ENCODE measurements around the gene CCDC78. TPM values are rescaled to one million over a fixed set of nuclear protein-coding genes. Genes with fewer than 3 reads are reported as not detected.

The CCDC78 gene
- total and polyA plus RNA-seq, 2 donors (not counting 3 experiments of a cell fraction or from before 2014, with no cell fraction given): 0.50 to 1.3 TPM

GRCh38 chr16:685967-686366 lies 40.3 kb downstream of the CCDC78 start:
- Histone ChIP-seq H3K79me2 (ENCODE audit: control insufficient read depth, insufficient read depth, low read length) (peaks cover 27% of the 10 kb centered on the region), H3K4me3 (replicated peaks in 1 of 3; ENCODE audit: insufficient read depth in 1 of 3, low read depth in 1 of 3, low read length in 3 of 3) (no peak overlapping the region), H3K9me3 (replicated peaks; ENCODE audit: control insufficient read depth, insufficient read depth, low read length) (no peaks in the 10 kb centered on the region), H3K36me3 (ENCODE audit: control insufficient read depth in 2 of 2, extremely low read depth in 1 of 2, insufficient read depth in 2 of 2, low read length in 2 of 2) (peaks cover 7 to 22% of the 10 kb centered on the region in 2 experiments), H3K27me3 (ENCODE audit: control insufficient read depth in 2 of 2, insufficient read depth in 2 of 2, low read length in 2 of 2) (no peaks in the 10 kb centered on the region), H4K20me1 (replicated peaks; ENCODE audit: control insufficient read depth, extremely low read depth, insufficient read depth, low read length) (no peaks in the 10 kb centered on the region), H3K9ac (replicated peaks; ENCODE audit: extremely low read depth, insufficient read depth, low read length) (no peak overlapping the region), H3K4me1 (ENCODE audit: control insufficient read depth, extremely low read depth, insufficient read depth, low read length) (peaks cover 23% of the 10 kb centered on the region), H3K9me1 (replicated peaks; ENCODE audit: control insufficient read depth, extremely low read depth, insufficient read depth, low read length) (no peaks in the 10 kb centered on the region), H3K4me2 (ENCODE audit: insufficient read depth, low read length) (no peak overlapping the region), H3K27ac (ENCODE audit: insufficient read depth, low read depth, low read length) (no peak overlapping the region), H2AFZ (ENCODE audit: low read depth, low read length) (no peak overlapping the region)
- TF ChIP-seq CTCF (IDR thresholded peaks at IDR 0.05; ENCODE audit: extremely low read depth in 1 of 2, insufficient read depth in 1 of 2, low read depth in 1 of 2, low read length in 2 of 2) (peak; percentile 48 to 72), FOS (IDR thresholded peaks at IDR 0.05; ENCODE audit: borderline replicate concordance, insufficient read depth, low read length) (no peak)
- dilution Hi-C loops (cut with MboI; ENCODE audit: extremely low pct_ligation_motif_present, low sequenced_read_pairs) (no loop called here), intact Hi-C loops (cut with micrococcal nuclease) (no loop called here)
- POLR2A ChIA-PET: no interaction called here
- CTCF ChIA-PET: interaction anchor here (0.9 to 1.8 kb wide), 2 partner anchors 23 to 106 kb away, joined by 3 to 5 read pairs; no protein-coding TSS in a partner anchor
- FAIRE-seq: peak; percentile 70
- no TSS peak for BruUV-seq (replicated peaks)
- DNase-seq (ENCODE audit: low read depth, low spot score): peak; percentile 29

GRCh38 chr16:684961-685696 lies 41.1 kb downstream of the CCDC78 start:
- DNase-seq (ENCODE audit: low read depth, low spot score): no peak
- BruUV-seq (replicated peaks): no TSS peak
- peaks cover 31% of the 10 kb centered on the region for H3K79me2 ChIP-seq (ENCODE audit: control insufficient read depth, insufficient read depth, low read length)
- H4K20me1 ChIP-seq (replicated peaks; ENCODE audit: control insufficient read depth, extremely low read depth, insufficient read depth, low read length): no peaks in the 10 kb centered on the region
- intact Hi-C loops (cut with micrococcal nuclease): no loop called here
- dilution Hi-C loops (cut with MboI; ENCODE audit: extremely low pct_ligation_motif_present, low sequenced_read_pairs): no loop called here
- no peak overlapping the region for H3K9ac ChIP-seq (replicated peaks; ENCODE audit: extremely low read depth, insufficient read depth, low read length)
- no peaks in the 10 kb centered on the region for H3K9me3 ChIP-seq (replicated peaks; ENCODE audit: control insufficient read depth, insufficient read depth, low read length)
- no peaks in the 10 kb centered on the region for H3K27me3 ChIP-seq (ENCODE audit: control insufficient read depth in 2 of 2, insufficient read depth in 2 of 2, low read length in 2 of 2)
- CTCF ChIA-PET: interaction anchor here (1.5 to 1.8 kb wide), 2 partner anchors 10 to 106 kb away, joined by 4 to 5 read pairs; partner anchors contain the start of gene RHBDL1
- H3K4me1 ChIP-seq (ENCODE audit: control insufficient read depth, extremely low read depth, insufficient read depth, low read length): peaks cover 26% of the 10 kb centered on the region
- no peak overlapping the region for H3K4me2 ChIP-seq (ENCODE audit: insufficient read depth, low read length)
- peaks cover 7 to 22% of the 10 kb centered on the region in 2 experiments for H3K36me3 ChIP-seq (ENCODE audit: control insufficient read depth in 2 of 2, extremely low read depth in 1 of 2, insufficient read depth in 2 of 2, low read length in 2 of 2)
- no peak overlapping the region for H3K4me3 ChIP-seq (replicated peaks in 1 of 3; ENCODE audit: insufficient read depth in 1 of 3, low read depth in 1 of 3, low read length in 3 of 3)
- POLR2A ChIA-PET: no interaction called here
- no peak overlapping the region for H3K27ac ChIP-seq (ENCODE audit: insufficient read depth, low read depth, low read length)
- no peak for FAIRE-seq
- no peaks in the 10 kb centered on the region for H3K9me1 ChIP-seq (replicated peaks; ENCODE audit: control insufficient read depth, extremely low read depth, insufficient read depth, low read length)
- no peak overlapping the region for H2AFZ ChIP-seq (ENCODE audit: low read depth, low read length)
- no peak for TF ChIP-seq MYC (IDR thresholded peaks at IDR 0.05; ENCODE audit: low read depth, low read length)
- no peak for TF ChIP-seq EZH2 (IDR thresholded peaks at IDR 0.05; ENCODE audit: borderline replicate concordance, low read depth, low read length, severe bottlenecking)
- TF ChIP-seq, protein P1, sequence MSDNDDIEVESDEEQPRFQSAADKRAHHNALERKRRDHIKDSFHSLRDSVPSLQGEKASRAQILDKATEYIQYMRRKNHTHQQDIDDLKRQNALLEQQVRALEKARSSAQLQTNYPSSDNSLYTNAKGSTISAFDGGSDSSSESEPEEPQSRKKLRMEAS (IDR thresholded peaks at IDR 0.05; ENCODE audit: insufficient read depth, insufficient read length): no peak
- TF ChIP-seq JUN (IDR thresholded peaks at IDR 0.05; ENCODE audit: borderline replicate concordance, insufficient read depth, insufficient read length, low read depth): no peak
- TF ChIP-seq GATA2 (IDR thresholded peaks at IDR 0.05; ENCODE audit: insufficient read depth, insufficient read length, low read depth, low read length): no peak
- TF ChIP-seq POLR2AphosphoS5 (IDR thresholded peaks at IDR 0.05; ENCODE audit: insufficient read depth, low read depth, low read length): no peak
- TF ChIP-seq FOS (IDR thresholded peaks at IDR 0.05; ENCODE audit: borderline replicate concordance, insufficient read depth, low read length): no peak
- no peak for TF ChIP-seq POLR2A (IDR thresholded peaks at IDR 0.05; ENCODE audit: low read depth, low read length)
- TF ChIP-seq CTCF (IDR thresholded peaks at IDR 0.05; ENCODE audit: extremely low read depth in 1 of 2, insufficient read depth in 1 of 2, low read depth in 1 of 2, low read length in 2 of 2): no peak
